Measurements from ENCODE around the gene ADCY1. TPM values are rescaled to one million over a fixed set of nuclear protein-coding genes. Genes with fewer than 3 reads are reported as not detected.
"Not testable (repeated sequence)": the region's sequence is repeated elsewhere in the genome, so short reads cannot be mapped to it uniquely, and the experiment has no call there.

The ADCY1 gene
- total RNA-seq, 2 donors from 2014 or later = 1.1 TPM

DNA sequence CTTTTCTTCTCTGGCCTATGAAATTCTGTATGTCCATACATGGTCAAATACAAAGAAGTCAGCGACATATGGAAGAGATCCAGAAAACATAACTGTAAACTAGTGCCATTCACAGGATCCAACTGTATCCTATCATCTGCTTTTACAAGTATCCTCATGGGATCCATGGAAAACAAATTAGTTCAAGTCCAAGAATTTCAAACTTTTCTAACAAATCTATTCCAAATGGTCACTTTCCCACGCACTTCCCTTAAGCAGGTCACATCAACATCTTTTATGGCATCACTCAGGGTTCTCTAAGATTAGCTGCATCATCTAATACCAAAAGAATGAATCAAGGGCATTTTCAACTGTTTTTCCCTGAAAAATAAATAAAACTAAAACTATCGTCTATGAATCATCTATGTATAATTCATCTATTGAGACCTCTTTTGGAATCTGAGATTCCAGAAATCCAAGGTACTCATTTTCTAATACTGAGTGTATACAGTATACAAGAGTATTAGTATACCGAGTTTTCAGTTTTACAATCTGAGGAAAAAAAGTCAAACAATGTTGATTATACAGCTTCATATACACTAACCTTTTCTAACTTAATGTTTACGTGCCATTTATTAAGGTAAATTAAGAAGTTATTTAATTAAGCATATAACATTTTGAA lies 187.5 kb downstream of the ADCY1 start:
- H3K4me1 ChIP-seq; H3K4me3 ChIP-seq; H3K9me3 ChIP-seq; H3K27me3 ChIP-seq; H3K9ac ChIP-seq (ENCODE audit: low read depth in 2 of 2, low read length in 2 of 2); H3K27ac ChIP-seq; H3K36me3 ChIP-seq; DNase-seq; intact Hi-C loops (cut with DNase I): not testable (repeated sequence)

GRCh38 chr7:45762225-45762994 lies 188.2 kb downstream of the ADCY1 start:
- H3K27me3 ChIP-seq = not testable (repeated sequence)

GRCh38 chr7:45768516-45769394 lies 194.6 kb downstream of the ADCY1 start:
- Histone ChIP-seq H3K9ac (ENCODE audit: low read depth in 2 of 2, low read length in 2 of 2) (peak overlapping the region; percentile 63 to 96), H3K27ac (peak overlapping the region; percentile 94), H3K4me3 (peak overlapping the region; percentile 84)
- H3K36me3 ChIP-seq; H3K9me3 ChIP-seq; H3K4me1 ChIP-seq; intact Hi-C loops (cut with DNase I); H3K27me3 ChIP-seq: not testable (repeated sequence)
- peak; percentile 98 for DNase-seq

More at GRCh38 chr7:45762225-45762994, 188.2 kb downstream of the ADCY1 start:
- H3K4me1 ChIP-seq; H3K4me3 ChIP-seq; DNase-seq; H3K9me3 ChIP-seq; H3K27ac ChIP-seq; H3K36me3 ChIP-seq; H3K9ac ChIP-seq (ENCODE audit: low read depth in 2 of 2, low read length in 2 of 2); intact Hi-C loops (cut with DNase I): not testable (repeated sequence)

DNA sequence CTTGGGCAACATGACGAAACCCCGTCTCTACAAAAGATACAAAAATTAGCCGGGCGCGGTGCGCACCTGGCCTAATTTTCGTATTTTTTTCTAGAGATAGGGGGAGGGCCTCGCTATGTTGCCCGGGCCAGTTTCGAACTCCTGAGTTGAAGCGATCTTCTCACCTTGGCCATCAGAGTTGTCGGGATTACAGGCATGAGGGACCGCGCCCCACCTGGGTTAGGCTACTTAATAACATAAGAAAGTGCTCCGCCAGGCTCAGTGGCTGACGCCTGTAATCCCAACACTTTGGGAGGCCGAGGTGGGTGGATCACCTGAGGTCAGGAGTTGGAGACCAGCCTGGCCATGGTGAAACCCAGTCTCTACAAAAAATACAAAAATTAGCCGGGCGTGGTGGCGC lies 195.5 kb downstream of the ADCY1 start:
- not testable (repeated sequence) for H3K9ac ChIP-seq (ENCODE audit: low read depth in 2 of 2, low read length in 2 of 2)
- peak; percentile 22 for DNase-seq

More for the DNA sequence above, 195.5 kb downstream of the ADCY1 start:
- H3K9me3 ChIP-seq; intact Hi-C loops (cut with DNase I); H3K36me3 ChIP-seq; H3K27ac ChIP-seq; H3K27me3 ChIP-seq; H3K4me1 ChIP-seq: not testable (repeated sequence)
- peak overlapping the region; percentile 84 for H3K4me3 ChIP-seq
